OCI-LY1 (cell line): ENCODE data around the gene PTPRD.

ENCODE experiments used
- CTCF ChIP-seq: fragments of 200-600 bp; sonication (generic), shearing (Covaris generic); IDR thresholded peaks from 2 replicates; pipeline ENCODE4 v1.5.1; 2017; ENCODE audit warnings: mild to moderate bottlenecking, antibody characterized with exemption, low read length, moderate library complexity, mixed read lengths
- EZH2 ChIP-seq: fragments of 200-600 bp; sonication (generic), shearing (Covaris generic); IDR thresholded peaks from 2 replicates; pipeline ENCODE4 v1.8.0; 2017; ENCODE audit warnings: borderline replicate concordance, mixed run types, mild to moderate bottlenecking, antibody characterized with exemption, low read length, moderate library complexity, mixed read lengths

GRCh38 chr9:9743822-9744221, 869.0 kb downstream of the PTPRD start:
- TF ChIP-seq EZH2 = no peak
- no peak for TF ChIP-seq CTCF
